ENCODE data around the gene KDM4D. TPM values are rescaled to one million over a fixed set of nuclear protein-coding genes. Genes with fewer than 3 reads are reported as not detected.

KDM4D gene
- total and polyA plus RNA-seq, 2 of the 4 experiments (the other 2 are of a cell fraction): 0.90 to 1.1 TPM

DNA sequence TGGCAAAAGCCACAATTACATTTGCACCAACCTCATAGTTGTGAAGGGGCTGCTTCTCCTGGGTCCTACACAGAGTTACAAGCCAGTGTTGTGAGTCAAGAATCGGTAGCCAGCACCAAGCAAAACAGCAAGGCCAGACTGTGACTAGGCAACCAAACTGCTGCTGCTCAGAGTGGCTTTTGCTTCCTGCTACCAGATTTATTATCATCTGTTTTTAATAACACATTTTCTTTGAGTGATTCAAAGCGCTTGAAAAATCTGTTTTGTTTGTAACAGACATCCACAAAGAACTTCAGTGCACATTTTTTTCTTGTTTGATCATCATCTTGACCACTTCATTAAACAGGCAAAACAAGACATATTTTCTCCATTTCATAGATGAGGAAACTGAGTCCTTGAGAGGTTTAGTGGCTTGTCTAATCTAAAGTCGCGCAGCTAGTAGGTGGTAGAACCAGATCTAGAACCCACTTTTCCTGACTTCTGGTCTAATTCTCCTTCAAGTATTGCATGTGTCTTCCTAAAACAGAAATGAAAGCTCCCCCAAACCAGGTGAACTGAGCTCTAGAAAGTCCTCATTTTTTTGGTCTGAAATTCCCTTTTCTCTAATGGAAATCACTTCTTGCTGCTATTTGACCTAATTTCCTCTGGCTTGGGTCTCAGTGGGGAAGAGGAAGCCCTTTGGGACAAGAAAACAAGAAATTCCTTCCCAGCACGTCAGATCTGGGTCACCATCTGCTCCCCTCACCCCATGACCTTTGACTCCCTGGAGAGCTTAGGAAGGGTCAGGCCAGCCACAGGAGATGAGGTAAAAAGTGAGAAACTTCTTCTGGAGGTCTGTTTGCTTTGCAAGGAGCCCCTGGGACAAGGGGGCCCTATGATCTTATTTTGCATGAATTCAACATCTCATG, 40.0 kb upstream of the KDM4D start (continued):
- no peak for TF ChIP-seq CEBPB (IDR thresholded peaks at IDR 0.05; ENCODE audit: low read depth, low read length)
- TF ChIP-seq NFE2L2 (IDR thresholded peaks at IDR 0.05; ENCODE audit: low read depth, low read length): no peak
- peak; percentile 44; the same call in 1 of the 2 replicates for TF ChIP-seq MAFK (IDR thresholded peaks at IDR 0.05; ENCODE audit: low read depth, low read length)

DNA sequence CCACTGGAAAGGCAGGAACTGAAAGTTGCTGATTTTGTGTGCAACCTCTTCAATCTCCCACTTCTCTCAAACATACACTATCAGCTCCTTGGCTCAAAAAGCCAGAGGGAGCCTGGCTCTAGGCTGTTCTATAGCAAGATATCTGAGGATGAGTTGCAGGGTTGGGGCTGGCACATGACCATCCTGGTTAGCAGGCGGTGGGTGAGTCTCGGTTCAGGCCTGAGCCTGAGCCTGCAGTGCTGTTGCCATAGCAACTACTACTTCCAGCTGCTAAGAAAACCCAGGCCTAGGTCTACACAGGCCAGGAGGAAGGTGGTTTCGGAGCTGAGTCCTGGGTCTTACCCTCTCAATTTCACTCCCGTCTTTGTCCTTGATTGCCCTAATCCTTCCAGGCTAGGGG, 39.1 kb upstream of the KDM4D start:
- DNase-seq (peak; percentile 65), ATAC-seq (ENCODE audit: low read depth) (peak; percentile 22)
- WGBS, 2 experiments (ENCODE audit: extremely low coverage in 2 of 2, insufficient read length in 1 of 2): no CpG with 5 or more reads among the region's 4 CpGs
- H2AFZ ChIP-seq (replicated peaks; ENCODE audit: low read length, poor library complexity): peak overlapping the region; percentile 59
- H4K91ac ChIP-seq (ENCODE audit: insufficient read depth, low read depth, low read length): peak overlapping the region; percentile 90
- H3K4me3 ChIP-seq (ENCODE audit: insufficient read depth, low read depth, low read length): no peak overlapping the region
- H2BK20ac ChIP-seq (ENCODE audit: low read depth, low read length): peak overlapping the region; percentile 94
- H2BK15ac ChIP-seq (ENCODE audit: low read depth, low read length): peak overlapping the region; percentile 94
- H3K27me3 ChIP-seq (ENCODE audit: control insufficient read depth, insufficient read depth, low read length): no peaks in the 10 kb centered on the region
- 0 out of 4 replicates have a peak, but pooled peaks cover 0 to 4% of the 10 kb centered on the region in 2 experiments for H3K79me1 ChIP-seq (ENCODE audit: low read depth in 1 of 2, low read length in 2 of 2)
- peak overlapping the region; percentile 45; the same call in 1 of the 2 replicates for H3K56ac ChIP-seq (ENCODE audit: extremely low read depth, insufficient read depth, low read length)
- dilution Hi-C loops (cut with HindIII; ENCODE audit: low sequenced_read_pairs, unreplicated experiment): no loop called here
- CTCF ChIA-PET: interaction anchor here (0.7 to 0.8 kb wide), 2 partner anchors 35 to 311 kb away, joined by 3 read pairs; no protein-coding TSS in a partner anchor
- peak overlapping the region; percentile 19; the same call in 1 of the 2 replicates for H3K23ac ChIP-seq (ENCODE audit: low read depth, low read length)
- H4K5ac ChIP-seq (ENCODE audit: low read depth, low read length): peak overlapping the region; percentile 67
- no peak overlapping the region for H3K4me2 ChIP-seq (ENCODE audit: low read depth, low read length)
- H3K4ac ChIP-seq (ENCODE audit: low read depth, low read length): peak overlapping the region; percentile 96
- H3K9me1 ChIP-seq (ENCODE audit: insufficient read depth, low read length): peaks cover 30% of the 10 kb centered on the region
- BruUV-seq (replicated peaks): no TSS peak
- peak overlapping the region; percentile 74 for H2BK5ac ChIP-seq (ENCODE audit: low read depth, low read length, poor library complexity, severe bottlenecking)
- no peaks in the 10 kb centered on the region for H3K9me3 ChIP-seq (ENCODE audit: control insufficient read depth, insufficient read depth, low read length)
- TF ChIP-seq, protein P1, sequence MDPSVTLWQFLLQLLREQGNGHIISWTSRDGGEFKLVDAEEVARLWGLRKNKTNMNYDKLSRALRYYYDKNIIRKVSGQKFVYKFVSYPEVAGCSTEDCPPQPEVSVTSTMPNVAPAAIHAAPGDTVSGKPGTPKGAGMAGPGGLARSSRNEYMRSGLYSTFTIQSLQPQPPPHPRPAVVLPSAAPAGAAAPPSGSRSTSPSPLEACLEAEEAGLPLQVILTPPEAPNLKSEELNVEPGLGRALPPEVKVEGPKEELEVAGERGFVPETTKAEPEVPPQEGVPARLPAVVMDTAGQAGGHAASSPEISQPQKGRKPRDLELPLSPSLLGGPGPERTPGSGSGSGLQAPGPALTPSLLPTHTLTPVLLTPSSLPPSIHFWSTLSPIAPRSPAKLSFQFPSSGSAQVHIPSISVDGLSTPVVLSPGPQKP (IDR thresholded peaks at IDR 0.05; ENCODE audit: borderline replicate concordance, low read depth, low read length): no peak
- TF ChIP-seq MAFK (IDR thresholded peaks at IDR 0.05; ENCODE audit: low read depth, low read length) (no peak), RAD21 (IDR thresholded peaks at IDR 0.05; ENCODE audit: low read length) (no peak), BHLHE40 (IDR thresholded peaks at IDR 0.05; ENCODE audit: low read depth, low read length) (peak; percentile 37; the same call in 1 of the 2 replicates)
- TF ChIP-seq, protein P2, sequence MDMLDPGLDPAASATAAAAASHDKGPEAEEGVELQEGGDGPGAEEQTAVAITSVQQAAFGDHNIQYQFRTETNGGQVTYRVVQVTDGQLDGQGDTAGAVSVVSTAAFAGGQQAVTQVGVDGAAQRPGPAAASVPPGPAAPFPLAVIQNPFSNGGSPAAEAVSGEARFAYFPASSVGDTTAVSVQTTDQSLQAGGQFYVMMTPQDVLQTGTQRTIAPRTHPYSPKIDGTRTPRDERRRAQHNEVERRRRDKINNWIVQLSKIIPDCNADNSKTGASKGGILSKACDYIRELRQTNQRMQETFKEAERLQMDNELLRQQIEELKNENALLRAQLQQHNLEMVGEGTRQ (IDR thresholded peaks at IDR 0.05; ENCODE audit: low read depth, low read length): peak; percentile 54
- peak overlapping the region; percentile 83 for H3K27ac ChIP-seq (ENCODE audit: insufficient read depth, low read length)
- in situ Hi-C loops (cut with MboI; ENCODE audit: low sequenced_read_pairs): loop anchor here (25.0 kb wide), 1 partner anchor 797 kb away; the partner anchor contains the start of gene PANX1
- H2BK120ac ChIP-seq (ENCODE audit: low read depth, low read length): peak overlapping the region; percentile 97
- peak overlapping the region; percentile 75 for H3K18ac ChIP-seq (ENCODE audit: low read depth, low read length)
- intact Hi-C loops (cut with micrococcal nuclease): no loop called here
- H4K20me1 ChIP-seq (ENCODE audit: insufficient read depth, low read length): no peaks in the 10 kb centered on the region
- H3K36me3 ChIP-seq (ENCODE audit: control insufficient read depth, insufficient read depth, low read length): no peaks in the 10 kb centered on the region
- POLR2A ChIA-PET (ENCODE audit: unreplicated experiment): interaction anchor here (0.8 kb wide), 1 partner anchor 10 kb away, joined by 4 read pairs; no protein-coding TSS in a partner anchor
- H2AK5ac ChIP-seq (ENCODE audit: low read depth, low read length): peak overlapping the region; percentile 94
- H2AK9ac ChIP-seq (replicated peaks; ENCODE audit: low read depth, low read length, poor library complexity): peak overlapping the region; percentile 18
- H4K8ac ChIP-seq (ENCODE audit: low read depth in 2 of 2, low read length in 2 of 2): peak overlapping the region; percentile 75 to 86; a peak in 3 of 4 replicates
- peak overlapping the region; percentile 50 for H3K14ac ChIP-seq (replicated peaks; ENCODE audit: low read depth, low read length)
- peak overlapping the region; percentile 56 for H3K9ac ChIP-seq (ENCODE audit: low read depth, low read length)
- peaks cover 29% of the 10 kb centered on the region for H3K4me1 ChIP-seq (ENCODE audit: control insufficient read depth, insufficient read depth, low read length)
